ENCODE measurements around the gene TTLL9. TPM values are rescaled to one million over a fixed set of nuclear protein-coding genes. Genes with fewer than 3 reads are reported as not detected.
"Not testable (repeated sequence)": the region's sequence is repeated elsewhere in the genome, so short reads cannot be mapped to it uniquely, and the experiment has no call there.

TTLL9 gene
- polyA plus RNA-seq, 1 donor from 2014 or later = 8.0 TPM

- Histone ChIP-seq H3F3A (ENCODE audit: insufficient read depth, low read length, poor library complexity, severe bottlenecking) (no peaks in the 10 kb centered on the region), H3K79me2 (replicated peaks; ENCODE audit: insufficient read depth, low read length) (no peaks in the 10 kb centered on the region), H3K36me3 (ENCODE audit: insufficient read depth, low read length) (no peaks in the 10 kb centered on the region), H3K9me2 (ENCODE audit: insufficient read depth, low read length) (no peaks in the 10 kb centered on the region), H3K4me3 (ENCODE audit: low read length) (no peak overlapping the region), H3K4me2 (ENCODE audit: low read length) (no peak overlapping the region), H3K27ac (ENCODE audit: low read length) (no peak overlapping the region), H3K27me3 (ENCODE audit: insufficient read depth, low read depth, low read length) (no peaks in the 10 kb centered on the region), H3K9ac (ENCODE audit: low read length) (no peak overlapping the region), H3K9me3 (ENCODE audit: low read length) (no peaks in the 10 kb centered on the region), H4K20me1 (ENCODE audit: insufficient read depth) (no peaks in the 10 kb centered on the region), H2AFZ (ENCODE audit: low read depth, low read length) (no peak overlapping the region)
- TF ChIP-seq SMC3 (conservative IDR thresholded peaks at IDR 0.05; ENCODE audit: poor library complexity) (no peak), EP300 (conservative IDR thresholded peaks at IDR 0.05; ENCODE audit: poor library complexity, severe bottlenecking) (no peak), MXI1 (conservative IDR thresholded peaks at IDR 0.05; ENCODE audit: poor library complexity, severe bottlenecking) (no peak), REST (IDR thresholded peaks at IDR 0.05; ENCODE audit: borderline replicate concordance) (no peak), TAF1 (IDR thresholded peaks at IDR 0.05; ENCODE audit: low read depth) (no peak), POLR2AphosphoS5 (IDR thresholded peaks at IDR 0.05) (no peak), EZH2 (IDR thresholded peaks at IDR 0.05; ENCODE audit: borderline replicate concordance, insufficient read depth, low read length, poor library complexity, severe bottlenecking) (no peak), RAD21 (conservative IDR thresholded peaks at IDR 0.05) (no peak)
- TF ChIP-seq, protein P1, sequence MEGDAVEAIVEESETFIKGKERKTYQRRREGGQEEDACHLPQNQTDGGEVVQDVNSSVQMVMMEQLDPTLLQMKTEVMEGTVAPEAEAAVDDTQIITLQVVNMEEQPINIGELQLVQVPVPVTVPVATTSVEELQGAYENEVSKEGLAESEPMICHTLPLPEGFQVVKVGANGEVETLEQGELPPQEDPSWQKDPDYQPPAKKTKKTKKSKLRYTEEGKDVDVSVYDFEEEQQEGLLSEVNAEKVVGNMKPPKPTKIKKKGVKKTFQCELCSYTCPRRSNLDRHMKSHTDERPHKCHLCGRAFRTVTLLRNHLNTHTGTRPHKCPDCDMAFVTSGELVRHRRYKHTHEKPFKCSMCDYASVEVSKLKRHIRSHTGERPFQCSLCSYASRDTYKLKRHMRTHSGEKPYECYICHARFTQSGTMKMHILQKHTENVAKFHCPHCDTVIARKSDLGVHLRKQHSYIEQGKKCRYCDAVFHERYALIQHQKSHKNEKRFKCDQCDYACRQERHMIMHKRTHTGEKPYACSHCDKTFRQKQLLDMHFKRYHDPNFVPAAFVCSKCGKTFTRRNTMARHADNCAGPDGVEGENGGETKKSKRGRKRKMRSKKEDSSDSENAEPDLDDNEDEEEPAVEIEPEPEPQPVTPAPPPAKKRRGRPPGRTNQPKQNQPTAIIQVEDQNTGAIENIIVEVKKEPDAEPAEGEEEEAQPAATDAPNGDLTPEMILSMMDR (IDR thresholded peaks at IDR 0.05; ENCODE audit: poor library complexity, severe bottlenecking) = no peak
These were observed 44.4 kb upstream of the TTLL9 start for GRCh38 chr20:31826074-31826473.

DNA sequence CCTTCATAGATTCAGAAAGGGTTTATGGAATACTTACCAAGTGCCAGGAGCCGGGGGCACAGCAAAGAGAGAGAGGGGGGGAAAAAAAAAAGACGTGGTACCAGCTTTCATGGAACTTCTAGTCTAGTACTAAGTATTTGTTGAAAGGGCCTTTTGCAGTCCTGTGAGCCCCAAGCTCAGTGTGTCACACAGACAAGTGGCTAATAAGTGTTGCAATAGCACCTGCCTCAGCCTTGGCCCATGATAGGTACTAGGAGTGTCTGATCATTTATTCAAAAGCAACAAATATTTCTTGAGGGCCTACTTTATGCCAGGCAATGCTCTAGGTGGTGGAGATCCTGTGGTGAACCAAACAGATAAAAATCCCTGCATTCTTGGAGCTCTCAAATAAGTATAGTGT lies 43.4 kb upstream of the TTLL9 start:
- H3K79me2 ChIP-seq (replicated peaks; ENCODE audit: insufficient read depth, low read length) = no peaks in the 10 kb centered on the region
- no peaks in the 10 kb centered on the region for H3K36me3 ChIP-seq (ENCODE audit: insufficient read depth, low read length)
- H3K4me2 ChIP-seq (ENCODE audit: low read length) = no peak overlapping the region
- H2AFZ ChIP-seq (ENCODE audit: low read depth, low read length) = no peak overlapping the region
- no peaks in the 10 kb centered on the region for H4K20me1 ChIP-seq (ENCODE audit: insufficient read depth)
- H3K9ac ChIP-seq (ENCODE audit: low read length) = no peak overlapping the region
- no peak overlapping the region for H3K27ac ChIP-seq (ENCODE audit: low read length)
- H3F3A ChIP-seq (ENCODE audit: insufficient read depth, low read length, poor library complexity, severe bottlenecking) = no peaks in the 10 kb centered on the region
- H3K4me3 ChIP-seq (ENCODE audit: low read length) = no peak overlapping the region
- H3K9me3 ChIP-seq (ENCODE audit: low read length) = no peaks in the 10 kb centered on the region
- no peaks in the 10 kb centered on the region for H3K27me3 ChIP-seq (ENCODE audit: insufficient read depth, low read depth, low read length)
- no peak for TF ChIP-seq MXI1 (conservative IDR thresholded peaks at IDR 0.05; ENCODE audit: poor library complexity, severe bottlenecking)
- no peak for TF ChIP-seq EZH2 (IDR thresholded peaks at IDR 0.05; ENCODE audit: borderline replicate concordance, insufficient read depth, low read length, poor library complexity, severe bottlenecking)
- no peak for TF ChIP-seq POLR2AphosphoS5 (IDR thresholded peaks at IDR 0.05)
- TF ChIP-seq, protein P1 (IDR thresholded peaks at IDR 0.05; ENCODE audit: poor library complexity, severe bottlenecking) = no peak
- TF ChIP-seq SMC3 (conservative IDR thresholded peaks at IDR 0.05; ENCODE audit: poor library complexity) = no peak
- no peak for TF ChIP-seq RAD21 (conservative IDR thresholded peaks at IDR 0.05)
- no peak for TF ChIP-seq EP300 (conservative IDR thresholded peaks at IDR 0.05; ENCODE audit: poor library complexity, severe bottlenecking)
- no peak for TF ChIP-seq TAF1 (IDR thresholded peaks at IDR 0.05; ENCODE audit: low read depth)
- no peaks in the 10 kb centered on the region for H3K9me2 ChIP-seq (ENCODE audit: insufficient read depth, low read length)

- H3K36me3 ChIP-seq (ENCODE audit: insufficient read depth, low read length); H3K9ac ChIP-seq (ENCODE audit: low read length); H3K27ac ChIP-seq (ENCODE audit: low read length); H3K27me3 ChIP-seq (ENCODE audit: insufficient read depth, low read depth, low read length); H3K79me2 ChIP-seq (replicated peaks; ENCODE audit: insufficient read depth, low read length); H3K9me2 ChIP-seq (ENCODE audit: insufficient read depth, low read length); H4K20me1 ChIP-seq (ENCODE audit: insufficient read depth); H3F3A ChIP-seq (ENCODE audit: insufficient read depth, low read length, poor library complexity, severe bottlenecking); H3K9me3 ChIP-seq (ENCODE audit: low read length); H2AFZ ChIP-seq (ENCODE audit: low read depth, low read length); H3K4me3 ChIP-seq (ENCODE audit: low read length); H3K4me2 ChIP-seq (ENCODE audit: low read length): not testable (repeated sequence)
These were observed 42.4 kb upstream of the TTLL9 start for GRCh38 chr20:31828016-31828415.

All from neural cell (in vitro differentiated cells).